ENCODE results near the gene ZSCAN9. TPM values are rescaled to one million over a fixed set of nuclear protein-coding genes. Genes with fewer than 3 reads are reported as not detected.

ZSCAN9 gene
- total and polyA plus RNA-seq, 2 of the 8 experiments (the other 6 are each of a cell fraction or from before 2014, with no cell fraction given), result 10.8 to 13.6 TPM

DNA sequence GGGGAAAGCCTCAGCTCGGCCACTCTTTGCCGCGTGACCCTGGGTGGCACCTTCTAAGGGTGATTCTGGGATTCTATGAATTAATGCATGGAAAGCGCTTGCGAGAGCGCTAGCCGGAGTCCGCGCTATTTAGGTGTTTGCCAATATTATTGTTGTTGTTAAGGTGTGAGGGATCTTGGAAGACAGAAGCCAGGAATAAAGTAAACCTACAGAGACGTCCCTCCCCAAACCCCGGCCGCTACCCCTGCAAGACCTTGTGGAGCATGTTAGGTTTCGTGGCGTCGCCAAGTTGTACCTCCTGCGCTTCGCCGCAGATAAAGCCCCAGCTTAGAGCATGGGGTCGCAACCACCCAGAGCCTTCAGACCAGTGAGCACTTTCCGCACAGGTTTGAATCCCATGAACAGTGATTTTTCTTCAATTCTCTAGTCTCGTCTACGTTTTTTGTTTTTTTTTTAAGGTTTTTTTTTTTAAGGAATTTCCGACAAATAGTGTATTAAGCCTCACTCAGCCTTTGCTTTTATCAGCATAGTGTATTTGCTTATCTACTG, 16.9 kb upstream of the ZSCAN9 start (continued):
- TF ChIP-seq BRCA1 (IDR thresholded peaks at IDR 0.05; ENCODE audit: low read depth, low read length), result no peak
- TF ChIP-seq CREB1 (IDR thresholded peaks at IDR 0.05), result no peak
- TF ChIP-seq RNF2 (IDR thresholded peaks at IDR 0.05; ENCODE audit: borderline replicate concordance, low read depth, low read length, missing control alignments, poor library complexity, severe bottlenecking), result peak; percentile 78
- peak; percentile 27 for TF ChIP-seq KDM4A (IDR thresholded peaks at IDR 0.05; ENCODE audit: low read depth, low read length, severe bottlenecking)
- TF ChIP-seq KDM5A (IDR thresholded peaks at IDR 0.05; ENCODE audit: low read length), result no peak
- no peak for TF ChIP-seq EP300 (IDR thresholded peaks at IDR 0.05; ENCODE audit: borderline replicate concordance in 1 of 2, low read depth in 2 of 2, low read length in 2 of 2)
- no peak for TF ChIP-seq SP4 (IDR thresholded peaks at IDR 0.05; ENCODE audit: low read length)
- TF ChIP-seq SRF (IDR thresholded peaks at IDR 0.05; ENCODE audit: low read depth, low read length), result no peak
- TF ChIP-seq HDAC2 (IDR thresholded peaks at IDR 0.05; ENCODE audit: borderline replicate concordance in 1 of 2, low read depth in 2 of 2, low read length in 2 of 2), result no peak
- no peak for TF ChIP-seq TEAD4 (IDR thresholded peaks at IDR 0.05; ENCODE audit: low read depth, low read length)
- TF ChIP-seq GTF2F1 (IDR thresholded peaks at IDR 0.05; ENCODE audit: borderline replicate concordance, low read depth, low read length), result no peak

Measured in H1 (cell line).